Transverse colon (tissue), 3 donors: ENCODE measurements around the gene EVC.

Experiments
- EP300 ChIP-seq: sonication (generic); formaldehyde crosslinking; IDR thresholded peaks from one replicate; pipeline ENCODE4 v1.6.1; 2017; ENCODE audit warnings: antibody characterized with exemption, low read depth
- POLR2AphosphoS5 ChIP-seq, 3 donors: sonication (generic); formaldehyde crosslinking; IDR thresholded peaks; one replicate each; pipeline ENCODE4 v1.6.1; 2016; ENCODE audit warnings: antibody characterized with exemption in 3 of 3

- TF ChIP-seq EP300, result no peak
- TF ChIP-seq POLR2AphosphoS5 (IDR thresholded peaks at IDR 0.05), result no peak
Measured at GRCh38 chr4:5793514-5793913, 82.5 kb downstream of the EVC start.
